Activated B cell treated with CpG ODN at 0.5 μM for 24 hours (primary cell): Measurements from ENCODE around the gene DMTF1. TPM values are rescaled to one million over a fixed set of nuclear protein-coding genes. Genes with fewer than 3 reads are reported as not detected.

Source experiments
- ATAC-seq: fragments of 200-7000 bp; cut with Tn5 transposase; one replicate; pipeline ENCODE4 v1.10.0; 2021; ENCODE audit warnings: low read depth, mild to moderate bottlenecking, moderate library complexity
- CTCF ChIA-PET: fragments of 350-600 bp; sonication (Branson Sonifier 250); formaldehyde crosslinking; loops from one replicate; lab custom pipeline; 2021; ENCODE audit warnings: antibody characterized with exemption; lab: Charles Lee
- POLR2A ChIA-PET: fragments of 350-600 bp; sonication (Branson Sonifier 250); formaldehyde crosslinking; loops from one replicate; lab custom pipeline; 2021; ENCODE audit warnings: antibody characterized with exemption; lab: Charles Lee
- DNase-seq: peaks from one replicate; pipeline ENCODE4 v3.0.0; 2022
- H3K27ac Mint-ChIP-seq: one replicate; pipeline ENCODE4 v1.8.0; 2020; ENCODE audit warnings: mixed read lengths
- H3K27me3 Mint-ChIP-seq: one replicate; pipeline ENCODE4 v1.8.0; 2021; ENCODE audit warnings: mixed read lengths
- H3K36me3 Mint-ChIP-seq: one replicate; pipeline ENCODE4 v1.8.0; 2021; ENCODE audit warnings: low read depth, mixed read lengths
- H3K4me1 Mint-ChIP-seq: one replicate; pipeline ENCODE4 v1.8.0; 2021; ENCODE audit warnings: mixed read lengths
- H3K4me3 Mint-ChIP-seq: one replicate; pipeline ENCODE4 v1.8.0; 2020; ENCODE audit warnings: mild to moderate bottlenecking, mixed read lengths
- H3K9me3 Mint-ChIP-seq: one replicate; pipeline ENCODE4 v1.8.0; 2020; ENCODE audit warnings: mixed read lengths
- intact Hi-C: fragments of 100-400 bp; cut with micrococcal nuclease; formaldehyde crosslinking; loops from one replicate; pipeline ENCODE4 v1.15.1; 2024
- total RNA-seq: library from RNA; stranded (reverse); gene quantifications from 2 replicates; pipeline ENCODE4 v1.2.3, GENCODE V29; 2022
- TF ChIP-seq, protein P1 (sequence below): fragments of 200-600 bp; IDR thresholded peaks from one replicate; pipeline ENCODE4 v1.8.0; 2022; ENCODE audit warnings: antibody characterized with exemption, mild to moderate bottlenecking

The DMTF1 gene
- total RNA-seq, 1 donor from 2014 or later, result 175 TPM

DNA sequence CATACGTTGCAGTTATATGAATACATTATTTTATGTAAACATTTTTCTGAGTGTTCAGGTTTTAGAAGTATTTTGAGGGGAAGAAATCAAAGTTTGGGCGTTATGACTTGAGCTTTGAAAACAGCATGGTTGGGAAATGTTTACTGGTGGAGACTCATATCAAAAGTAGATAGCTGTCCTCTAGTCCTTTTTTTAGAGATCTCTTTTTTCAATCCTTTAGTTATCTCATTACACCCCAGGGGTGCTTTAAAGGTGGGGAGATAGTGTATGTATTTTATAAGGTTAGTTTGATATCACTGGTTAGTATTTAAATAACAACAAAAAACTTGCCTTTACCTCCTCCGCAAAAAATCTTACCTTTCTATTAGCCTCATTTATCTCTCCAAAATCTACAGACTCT, 2.3 kb downstream of the DMTF1 start:
- POLR2A ChIA-PET, result interaction anchor here (9.4 kb wide), 1 partner anchor 62 kb away, joined by 311 read pairs; the partner anchor contains the start of gene TMEM243
- DNase-seq, result no peak
- CTCF ChIA-PET, result interaction anchor here (1.0 to 1.8 kb wide), 2 partner anchors 66 to 82 kb away, joined by 3 to 6 read pairs; no protein-coding TSS in a partner anchor
- H3K27me3 Mint-ChIP-seq, result no peaks in the 10 kb centered on the region
- TF ChIP-seq, protein P1, sequence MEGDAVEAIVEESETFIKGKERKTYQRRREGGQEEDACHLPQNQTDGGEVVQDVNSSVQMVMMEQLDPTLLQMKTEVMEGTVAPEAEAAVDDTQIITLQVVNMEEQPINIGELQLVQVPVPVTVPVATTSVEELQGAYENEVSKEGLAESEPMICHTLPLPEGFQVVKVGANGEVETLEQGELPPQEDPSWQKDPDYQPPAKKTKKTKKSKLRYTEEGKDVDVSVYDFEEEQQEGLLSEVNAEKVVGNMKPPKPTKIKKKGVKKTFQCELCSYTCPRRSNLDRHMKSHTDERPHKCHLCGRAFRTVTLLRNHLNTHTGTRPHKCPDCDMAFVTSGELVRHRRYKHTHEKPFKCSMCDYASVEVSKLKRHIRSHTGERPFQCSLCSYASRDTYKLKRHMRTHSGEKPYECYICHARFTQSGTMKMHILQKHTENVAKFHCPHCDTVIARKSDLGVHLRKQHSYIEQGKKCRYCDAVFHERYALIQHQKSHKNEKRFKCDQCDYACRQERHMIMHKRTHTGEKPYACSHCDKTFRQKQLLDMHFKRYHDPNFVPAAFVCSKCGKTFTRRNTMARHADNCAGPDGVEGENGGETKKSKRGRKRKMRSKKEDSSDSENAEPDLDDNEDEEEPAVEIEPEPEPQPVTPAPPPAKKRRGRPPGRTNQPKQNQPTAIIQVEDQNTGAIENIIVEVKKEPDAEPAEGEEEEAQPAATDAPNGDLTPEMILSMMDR, result no peak
- H3K4me1 Mint-ChIP-seq, result peaks cover 65% of the 10 kb centered on the region
- H3K36me3 Mint-ChIP-seq, result peaks cover 35% of the 10 kb centered on the region
- intact Hi-C loops, result loop anchor here (5.0 to 10.0 kb wide), 6 partner anchors 33 to 1063 kb away; partner anchors contain the start of gene RUNDC3B
- H3K4me3 Mint-ChIP-seq, result peak overlapping the region; percentile 99
- no peak for ATAC-seq
- no peak overlapping the region for H3K27ac Mint-ChIP-seq
- H3K9me3 Mint-ChIP-seq, result no peaks in the 10 kb centered on the region

DNA sequence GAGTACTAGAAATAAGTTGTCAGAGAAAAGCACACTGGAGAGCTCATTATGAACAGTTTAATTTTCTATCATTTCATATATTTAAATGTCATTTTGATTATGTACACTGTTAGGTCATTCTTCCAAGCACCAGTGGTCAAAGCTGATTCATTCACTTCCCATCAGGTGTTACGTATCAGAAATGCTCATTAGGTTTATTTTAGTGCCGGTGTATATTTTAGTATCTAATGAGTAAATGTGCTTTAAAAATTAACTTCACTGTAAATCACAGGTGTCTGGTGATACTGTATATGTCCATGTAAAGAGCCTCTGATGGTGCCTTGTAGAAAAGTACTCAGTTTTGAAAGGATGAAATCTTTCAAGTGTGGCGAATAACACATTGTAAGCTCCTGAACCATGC, 3.5 kb downstream of the DMTF1 start:
- POLR2A ChIA-PET, result interaction anchor here (9.4 kb wide), 1 partner anchor 61 kb away, joined by 311 read pairs; the partner anchor contains the start of gene TMEM243
- CTCF ChIA-PET, result no interaction called here
- Mint-ChIP-seq H3K27me3 (no peaks in the 10 kb centered on the region), H3K27ac (peak overlapping the region; percentile 30), H3K36me3 (peaks cover 39% of the 10 kb centered on the region), H3K4me3 (peak overlapping the region; percentile 57), H3K4me1 (peaks cover 75% of the 10 kb centered on the region), H3K9me3 (no peaks in the 10 kb centered on the region)
- DNase-seq, result no peak
- TF ChIP-seq, protein P1, result no peak
- intact Hi-C loops, result loop anchor here (10.0 kb wide), 3 partner anchors 259 to 469 kb away; partner anchors contain the start of gene RUNDC3B
- no peak for ATAC-seq

DNA sequence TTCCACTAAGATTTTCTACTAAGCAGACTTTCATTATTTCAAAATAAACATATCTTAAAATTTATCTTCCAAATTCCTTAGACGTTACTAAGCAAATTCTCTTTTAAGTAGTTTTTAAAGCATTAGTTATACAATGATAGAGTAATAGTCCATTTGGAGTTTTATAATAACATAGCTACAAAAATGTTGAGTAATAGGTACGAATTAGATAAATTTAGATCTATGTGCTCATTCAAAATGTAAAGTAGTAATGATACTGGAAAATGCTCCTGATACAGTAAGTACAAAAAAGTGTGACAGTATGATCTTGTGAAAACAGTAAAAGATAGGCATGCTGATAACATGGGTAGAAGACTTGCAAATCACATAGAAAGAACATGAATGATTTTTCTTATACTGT, 4.5 kb downstream of the DMTF1 start:
- Mint-ChIP-seq H3K27me3 (no peaks in the 10 kb centered on the region), H3K27ac (no peak overlapping the region), H3K36me3 (peaks cover 39% of the 10 kb centered on the region), H3K4me3 (no peak overlapping the region), H3K4me1 (peaks cover 70% of the 10 kb centered on the region), H3K9me3 (no peaks in the 10 kb centered on the region)
- ATAC-seq, result no peak
- ChIA-PET CTCF (no interaction called here), POLR2A (interaction anchor here (9.4 kb wide), 1 partner anchor 60 kb away, joined by 311 read pairs; the partner anchor contains the start of gene TMEM243)
- intact Hi-C loops, result loop anchor here (1.0 to 10.0 kb wide), 4 partner anchors 9 to 468 kb away; partner anchors contain the start of gene RUNDC3B
- TF ChIP-seq, protein P1, result no peak
- no peak for DNase-seq

DNA sequence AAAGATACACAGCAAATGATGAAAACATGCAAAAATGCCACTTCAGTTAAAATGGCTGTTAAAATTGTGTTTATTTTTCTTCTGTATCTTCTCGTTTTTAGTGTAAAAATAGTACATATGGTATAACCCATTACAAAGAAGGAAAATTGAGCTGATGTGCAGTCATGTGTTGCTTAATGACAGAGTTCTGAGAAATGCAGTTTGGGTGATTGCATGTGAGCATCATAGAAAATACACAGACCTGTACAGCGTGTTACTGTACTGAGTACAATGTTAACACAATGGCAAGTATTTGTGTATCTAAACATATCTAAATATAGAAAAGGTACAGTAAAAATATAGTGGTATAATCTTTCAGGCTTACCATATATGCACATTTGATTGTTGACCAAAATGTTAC, 7.3 kb downstream of the DMTF1 start:
- ATAC-seq, result no peak
- no peak overlapping the region for H3K27ac Mint-ChIP-seq
- ChIA-PET POLR2A (interaction anchor here (0.6 to 9.4 kb wide), 2 partner anchors 13 to 57 kb away, joined by 3 to 311 read pairs; partner anchors contain the start of gene TMEM243), CTCF (no interaction called here)
- peaks cover 43% of the 10 kb centered on the region for H3K36me3 Mint-ChIP-seq
- intact Hi-C loops, result loop anchor here (10.0 kb wide), 3 partner anchors 255 to 465 kb away; partner anchors contain the start of gene RUNDC3B
- H3K9me3 Mint-ChIP-seq, result no peaks in the 10 kb centered on the region
- no peak overlapping the region for H3K4me3 Mint-ChIP-seq
- TF ChIP-seq, protein P1, result no peak
- H3K27me3 Mint-ChIP-seq, result no peaks in the 10 kb centered on the region
- DNase-seq, result no peak
- peaks cover 53% of the 10 kb centered on the region for H3K4me1 Mint-ChIP-seq

DNA sequence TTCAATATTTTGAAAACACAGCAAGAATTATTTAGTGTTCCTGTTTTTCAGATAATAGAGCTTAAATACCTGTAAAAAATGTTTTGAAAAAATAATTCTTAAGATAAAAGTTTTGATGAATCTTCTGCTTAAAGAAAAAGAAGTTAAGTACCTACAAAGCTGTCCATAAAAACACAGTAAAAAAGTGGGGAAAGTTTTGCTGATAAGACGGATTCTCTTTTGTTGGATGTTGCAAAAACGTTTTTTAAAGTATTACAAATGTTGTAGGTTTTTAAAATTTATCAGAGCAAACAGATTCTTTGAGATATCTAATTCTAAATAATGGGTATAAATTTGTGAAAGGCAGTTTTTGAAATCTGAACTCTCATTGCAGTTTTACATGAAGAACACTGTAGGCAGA, 12.2 kb downstream of the DMTF1 start:
- Mint-ChIP-seq H3K4me3 (no peak overlapping the region), H3K27ac (no peak overlapping the region), H3K9me3 (no peaks in the 10 kb centered on the region), H3K4me1 (peaks cover 11% of the 10 kb centered on the region), H3K27me3 (no peaks in the 10 kb centered on the region), H3K36me3 (peaks cover 70% of the 10 kb centered on the region)
- DNase-seq (no peak), ATAC-seq (no peak)
- TF ChIP-seq, protein P1, result no peak
- ChIA-PET CTCF (interaction anchor here (0.6 kb wide), 1 partner anchor 16 kb away, joined by 3 read pairs; no protein-coding TSS in a partner anchor), POLR2A (no interaction called here)
- intact Hi-C loops, result loop anchor here (2.0 kb wide), 1 partner anchor 14 kb away; no protein-coding TSS in a partner anchor
